ENCODE measurements around the gene ZNF621. TPM values are rescaled to one million over a fixed set of nuclear protein-coding genes. Genes with fewer than 3 reads are reported as not detected.
"Not testable (repeated sequence)": the region's sequence is repeated elsewhere in the genome, so short reads cannot be mapped to it uniquely, and the experiment has no call there.

Gene ZNF621
- total RNA-seq, 1 donor from 2014 or later, result 25.9 TPM

- intact Hi-C loops (cut with micrococcal nuclease), result no loop called here
Measured at GRCh38 chr3:40532252-40532651, 7.5 kb downstream of the ZNF621 start.

- intact Hi-C loops (cut with micrococcal nuclease), result no loop called here
Measured at GRCh38 chr3:40534283-40534682, 9.5 kb downstream of the ZNF621 start.

DNA sequence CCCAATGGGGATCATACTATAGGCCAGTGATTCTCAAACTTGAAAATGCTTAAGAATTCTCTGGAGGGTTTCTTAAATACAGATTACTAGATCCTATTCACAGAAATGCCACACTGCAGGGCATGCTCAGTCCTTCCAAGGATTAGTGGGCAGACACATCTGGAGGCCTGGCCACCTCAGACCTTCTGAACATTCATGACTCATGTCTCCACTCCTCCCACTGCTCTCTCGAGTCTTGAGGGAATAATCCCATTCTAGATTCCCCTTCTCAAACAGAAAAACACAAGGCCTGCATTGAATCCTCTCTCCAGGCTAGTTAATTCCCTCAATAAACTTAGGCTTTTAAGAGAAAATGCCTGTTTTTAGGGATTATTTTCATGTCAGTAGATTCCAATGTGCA is 22.1 kb downstream of the ZNF621 start:
- intact Hi-C loops (cut with micrococcal nuclease), result no loop called here

DNA sequence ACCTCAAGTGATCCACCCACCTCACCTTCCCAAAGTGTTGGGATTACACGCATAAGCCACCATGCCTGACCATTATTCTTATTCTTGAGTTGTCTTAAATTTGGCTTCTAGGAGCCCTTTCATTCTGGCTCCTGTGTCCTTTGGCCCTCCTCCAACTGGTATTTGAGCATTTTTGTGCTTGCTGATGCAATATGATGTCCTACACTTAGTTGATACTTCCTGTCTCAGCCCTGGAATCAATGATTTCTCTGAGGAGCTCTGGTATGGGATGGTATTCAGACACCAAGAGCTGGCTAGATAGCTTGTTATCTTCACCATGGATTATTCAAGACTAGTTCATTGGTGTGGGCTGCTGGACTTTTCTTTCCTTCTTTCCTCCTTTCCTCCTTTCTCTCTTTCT is 25.4 kb downstream of the ZNF621 start:
- intact Hi-C loops (cut with micrococcal nuclease), result no loop called here

DNA sequence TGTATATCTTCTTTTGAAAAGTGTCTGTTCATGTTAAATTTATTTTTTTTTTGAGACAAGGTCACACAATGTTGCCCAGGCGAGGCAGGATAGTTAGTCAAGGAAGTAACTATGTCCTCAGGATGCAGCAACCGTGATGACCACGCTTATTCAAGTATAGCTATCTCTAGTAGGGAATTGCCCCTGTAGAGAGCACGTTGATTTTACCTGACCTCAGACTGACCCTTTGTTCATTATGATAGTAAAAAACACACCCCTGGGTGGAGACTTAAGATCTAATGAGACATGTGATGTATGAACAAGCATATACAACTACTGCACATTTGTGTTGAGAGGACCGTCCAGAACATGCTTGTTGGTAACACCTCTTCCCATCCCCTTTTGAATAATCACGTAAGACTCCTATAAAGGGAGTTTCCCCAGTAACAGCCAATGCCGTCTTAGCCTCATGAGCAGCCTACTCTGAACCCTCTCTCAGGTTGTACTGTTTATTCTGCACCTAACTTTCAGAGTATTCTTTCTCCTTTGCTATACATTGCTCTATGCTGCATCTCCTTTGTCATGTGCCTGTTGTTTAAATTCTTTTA is 32.9 kb downstream of the ZNF621 start:
- intact Hi-C loops (cut with micrococcal nuclease), result no loop called here

DNA sequence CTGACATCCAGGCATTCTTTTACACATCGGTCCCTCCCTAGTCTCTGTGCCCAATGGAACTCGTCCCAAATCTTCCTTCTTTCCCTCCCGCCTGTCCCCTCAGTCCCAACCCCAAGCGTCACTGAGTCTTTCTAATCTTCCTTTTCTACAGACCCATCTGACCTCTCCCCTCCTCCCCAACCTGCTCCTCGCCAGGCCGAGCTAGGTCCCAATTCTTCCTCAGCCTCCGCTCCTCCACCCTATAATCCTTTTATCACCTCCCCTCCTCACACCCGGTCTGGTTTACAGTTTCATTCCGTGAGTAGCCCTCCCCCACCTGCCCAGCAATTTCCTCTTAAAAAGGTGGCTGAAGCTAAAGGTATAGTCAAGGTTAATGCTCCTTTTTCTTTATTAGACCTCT is 37.7 kb downstream of the ZNF621 start:
- intact Hi-C loops (cut with micrococcal nuclease), result not testable (repeated sequence)

GRCh38 chr3:40565629-40566028 is 40.9 kb downstream of the ZNF621 start:
- intact Hi-C loops (cut with micrococcal nuclease), result not testable (repeated sequence)

GRCh38 chr3:40566694-40567093 is 41.9 kb downstream of the ZNF621 start:
- intact Hi-C loops (cut with micrococcal nuclease), result no loop called here

GRCh38 chr3:40572588-40572987 is 47.8 kb downstream of the ZNF621 start:
- intact Hi-C loops (cut with micrococcal nuclease), result no loop called here

GRCh38 chr3:40574050-40574449 is 49.3 kb downstream of the ZNF621 start:
- intact Hi-C loops (cut with micrococcal nuclease), result no loop called here

DNA sequence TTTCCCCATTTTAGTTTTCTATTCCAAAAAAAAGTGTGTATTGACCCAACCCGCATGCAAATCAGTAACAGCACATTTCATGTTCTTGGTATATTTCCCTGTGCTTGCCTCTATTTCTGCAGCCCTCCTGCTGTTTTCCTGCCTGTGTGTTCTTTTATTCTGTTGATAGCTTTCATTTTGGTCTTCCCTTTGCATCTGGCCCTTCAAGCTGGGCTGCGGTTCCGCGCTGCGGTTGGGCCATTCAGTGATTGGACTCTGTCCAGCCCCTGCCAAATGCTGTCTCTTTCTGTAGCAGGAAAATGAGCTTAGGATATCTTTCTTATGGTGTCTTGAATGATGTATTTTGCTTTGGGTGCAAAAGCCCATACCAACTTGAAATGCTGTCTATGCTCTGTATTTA is 49.9 kb downstream of the ZNF621 start:
- intact Hi-C loops (cut with micrococcal nuclease), result no loop called here

- intact Hi-C loops (cut with micrococcal nuclease), result no loop called here
Measured at GRCh38 chr3:40576396-40576795, 51.6 kb downstream of the ZNF621 start.

- intact Hi-C loops (cut with micrococcal nuclease), result loop anchor here (1.0 to 10.0 kb wide), 4 partner anchors 253 to 1301 kb away; no protein-coding TSS in a partner anchor
Measured at GRCh38 chr3:40580494-40581091, 55.8 kb downstream of the ZNF621 start.

GRCh38 chr3:40581166-40581565 is 56.4 kb downstream of the ZNF621 start:
- intact Hi-C loops (cut with micrococcal nuclease), result loop anchor here (5.0 to 10.0 kb wide), 2 partner anchors 621 to 934 kb away; no protein-coding TSS in a partner anchor

DNA sequence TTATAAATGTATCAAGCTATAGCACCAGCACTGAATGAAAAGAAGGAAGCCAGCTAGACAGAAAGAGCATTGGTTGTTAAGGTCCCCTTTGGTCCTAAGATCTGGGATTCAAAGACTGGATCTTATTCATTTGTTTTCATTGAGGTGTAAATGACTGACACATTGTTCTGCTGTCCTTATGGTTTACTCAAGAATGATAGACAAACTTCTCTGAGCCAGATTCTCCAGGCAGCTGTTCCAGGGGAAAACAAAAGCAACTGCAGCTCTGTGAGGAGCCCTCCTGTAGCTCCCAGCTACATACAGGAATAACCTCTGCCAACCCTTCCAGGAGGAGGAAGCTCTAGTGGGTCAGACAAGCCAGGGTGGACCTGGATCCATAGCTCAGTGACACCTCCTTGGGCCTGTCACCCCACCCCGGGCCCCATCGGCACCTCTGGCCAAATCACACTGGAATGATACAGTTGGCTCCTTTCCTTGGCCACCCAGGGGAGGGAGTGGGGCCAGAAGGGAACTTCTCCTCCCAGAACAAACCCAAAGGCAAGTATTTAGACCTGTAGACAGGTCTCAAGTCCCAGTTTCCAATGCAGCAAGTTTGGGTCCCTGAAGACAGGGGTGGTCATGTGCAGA is 57.8 kb downstream of the ZNF621 start:
- intact Hi-C loops (cut with micrococcal nuclease), result loop anchor here (5.0 to 10.0 kb wide), 2 partner anchors 620 to 932 kb away; no protein-coding TSS in a partner anchor

DNA sequence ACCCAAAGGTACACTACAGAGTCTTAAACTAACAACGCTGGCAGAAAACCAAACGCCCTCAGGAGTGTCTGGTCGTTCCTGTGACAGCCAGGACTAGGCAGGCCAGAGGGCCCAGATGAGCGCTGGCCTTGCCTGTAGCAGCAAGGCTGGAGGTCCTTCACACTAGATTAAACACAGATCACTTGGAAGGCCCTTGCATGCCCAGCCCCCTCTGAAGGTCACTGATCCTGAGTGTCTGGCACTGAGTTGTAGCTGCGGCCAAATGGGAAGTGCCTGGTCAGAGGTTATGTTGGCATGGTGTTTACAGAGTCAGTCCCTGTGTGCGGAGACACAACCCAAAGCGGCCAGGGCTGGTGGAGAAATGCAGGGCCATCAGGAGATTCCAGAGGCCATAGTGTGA is 58.9 kb downstream of the ZNF621 start:
- intact Hi-C loops (cut with micrococcal nuclease), result loop anchor here (1.0 to 10.0 kb wide), 3 partner anchors 619 to 1298 kb away; no protein-coding TSS in a partner anchor

- intact Hi-C loops (cut with micrococcal nuclease), result loop anchor here (1.0 to 10.0 kb wide), 3 partner anchors 618 to 1297 kb away; no protein-coding TSS in a partner anchor
Measured at GRCh38 chr3:40584625-40585189, 59.9 kb downstream of the ZNF621 start.

GRCh38 chr3:40585381-40586016 is 60.7 kb downstream of the ZNF621 start:
- intact Hi-C loops (cut with micrococcal nuclease), result loop anchor here (10.0 kb wide), 1 partner anchor 929 kb away; no protein-coding TSS in a partner anchor

DNA sequence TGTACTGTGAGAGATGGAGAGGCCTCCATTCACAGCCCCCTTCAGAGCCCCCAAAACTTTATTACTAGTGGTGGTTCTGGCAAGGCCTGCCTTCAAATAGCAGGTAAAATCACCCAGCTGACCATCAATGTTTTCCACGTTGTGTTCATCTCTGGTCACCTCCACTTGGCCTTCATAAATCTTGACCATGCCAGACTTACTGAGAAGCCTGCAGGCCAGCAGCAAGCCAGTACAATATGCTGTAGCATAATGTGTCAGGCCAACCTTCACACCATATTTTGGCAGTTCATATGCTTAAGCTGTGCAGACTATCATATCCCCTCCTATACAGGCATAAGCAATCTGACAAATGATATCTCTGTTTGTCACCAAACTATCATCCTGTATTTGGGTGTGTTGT is 62.1 kb downstream of the ZNF621 start:
- intact Hi-C loops (cut with micrococcal nuclease), result loop anchor here (10.0 kb wide), 1 partner anchor 928 kb away; no protein-coding TSS in a partner anchor

- intact Hi-C loops (cut with micrococcal nuclease), result loop anchor here (10.0 kb wide), 1 partner anchor 926 kb away; no protein-coding TSS in a partner anchor
Measured at GRCh38 chr3:40588406-40588805, 63.6 kb downstream of the ZNF621 start.
